ENCODE data around the gene DAPL1. TPM values are rescaled to one million over a fixed set of nuclear protein-coding genes. Genes with fewer than 3 reads are reported as not detected.

The DAPL1 gene
- total and polyA plus RNA-seq, 8 donors, result 2.6 to 47.3 (median 6.1) TPM

DNA sequence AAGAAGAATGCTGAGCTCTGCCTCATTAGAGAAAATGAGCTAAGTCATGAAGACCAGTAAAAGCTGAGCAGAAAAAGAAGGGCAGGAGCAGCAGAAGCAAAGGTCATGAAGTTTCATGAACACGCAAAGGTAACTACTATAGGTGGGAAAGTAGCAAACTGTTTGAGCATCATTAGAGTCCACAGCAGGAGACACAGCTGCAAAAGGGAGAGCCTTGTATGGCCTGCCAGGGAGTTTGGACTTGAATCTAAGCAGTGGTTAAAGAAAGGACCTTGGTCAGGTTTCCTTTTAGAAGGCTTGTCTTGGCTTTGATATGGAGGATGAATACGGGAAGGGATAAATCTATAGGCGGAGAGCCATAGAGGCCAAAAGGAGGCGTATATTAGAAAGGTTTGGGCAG, 34.0 kb downstream of the DAPL1 start:
- 77 to 79% methylated on average over 4 of the region's 4 CpGs for WGBS, 2 donors

GRCh38 chr2:158830201-158830600, 35.1 kb downstream of the DAPL1 start:
- peaks cover 0 to 15% (median 0%) of the 10 kb centered on the region in 3 donors for H3K4me1 ChIP-seq
- no peaks in the 10 kb centered on the region for H3K9me3 ChIP-seq
- no peaks in the 10 kb centered on the region for H3K27me3 ChIP-seq
- DNase-seq, result no peak
- no peak for TF ChIP-seq CTCF (IDR thresholded peaks at IDR 0.05)
- no peaks in the 10 kb centered on the region for H3K36me3 ChIP-seq
- ATAC-seq, result no peak
- no peak for FAIRE-seq
- WGBS, 2 donors, result 82 to 92% methylated on average over 4 of the region's 4 CpGs
- H3K27ac ChIP-seq, result no peak overlapping the region
- no peak overlapping the region for H3K4me3 ChIP-seq
- intact Hi-C loops (cut with DNase I), result no loop called here

More for the DNA sequence above, 34.0 kb downstream of the DAPL1 start:
- FAIRE-seq (no peak), ATAC-seq (peak in 1 of 4 donors; percentile 14), DNase-seq (no peak)
- no peaks in the 10 kb centered on the region for H3K36me3 ChIP-seq
- H3K4me1 ChIP-seq, result peaks cover 0 to 15% (median 0%) of the 10 kb centered on the region in 3 donors
- H3K27ac ChIP-seq, result peak overlapping the region in 3 of 4 donors; percentile 4 to 44 (median 14)
- H3K4me3 ChIP-seq, result no peak overlapping the region
- H3K27me3 ChIP-seq, result no peaks in the 10 kb centered on the region
- no peaks in the 10 kb centered on the region for H3K9me3 ChIP-seq
- intact Hi-C loops (cut with DNase I), result no loop called here
- no peak for TF ChIP-seq CTCF (IDR thresholded peaks at IDR 0.05)

DNA sequence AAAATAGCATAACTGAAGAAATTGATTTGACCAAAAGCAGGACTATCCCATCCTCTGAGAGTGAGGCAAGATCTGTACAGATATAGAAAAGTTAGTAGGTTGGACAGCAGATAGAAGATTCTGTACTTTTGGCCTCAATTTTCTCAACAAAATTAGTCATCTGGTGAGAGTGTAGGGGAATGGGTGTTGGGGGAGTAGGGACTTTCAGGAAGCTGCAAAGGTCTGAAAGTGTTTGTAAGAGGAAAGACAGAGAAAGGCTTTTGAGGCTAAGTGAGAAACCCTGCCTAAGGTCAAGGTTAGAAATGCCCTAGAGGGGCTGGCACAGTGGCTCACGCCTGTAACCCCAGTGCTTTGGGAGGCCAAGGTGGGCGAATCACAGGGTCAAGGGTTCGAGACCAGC, 40.3 kb downstream of the DAPL1 start:
- no peak for TF ChIP-seq CTCF (IDR thresholded peaks at IDR 0.05)
- ATAC-seq, result no peak
- H3K27ac ChIP-seq, result no peak overlapping the region
- WGBS, 2 donors, result 76 to 90% methylated on average over 3 of the region's 3 CpGs
- H3K36me3 ChIP-seq, result no peaks in the 10 kb centered on the region
- H3K4me3 ChIP-seq, result no peak overlapping the region
- no peaks in the 10 kb centered on the region for H3K9me3 ChIP-seq
- no peaks in the 10 kb centered on the region for H3K27me3 ChIP-seq
- intact Hi-C loops (cut with DNase I), result no loop called here
- H3K4me1 ChIP-seq, result no peaks in the 10 kb centered on the region
- DNase-seq, result no peak
- FAIRE-seq, result no peak

DNA sequence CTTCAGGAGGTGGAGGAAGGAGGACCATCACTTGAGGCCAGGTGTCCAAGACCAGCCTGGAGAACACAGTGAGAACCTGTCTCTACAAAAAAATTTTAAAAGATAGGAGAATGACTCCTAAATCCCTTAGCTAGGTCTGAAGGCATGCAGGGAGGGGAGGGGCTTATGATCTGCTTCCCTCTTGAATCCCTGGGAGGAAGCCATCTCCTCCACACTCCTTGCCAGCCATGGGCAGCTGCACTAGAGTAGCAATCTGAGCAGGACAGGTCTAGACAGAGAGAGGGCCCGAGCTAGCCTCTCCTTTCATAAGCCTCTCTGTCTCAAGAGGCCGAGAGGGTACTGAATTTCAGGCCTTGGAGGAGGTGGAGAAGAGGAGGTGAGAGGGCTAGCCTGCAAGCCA, 42.5 kb downstream of the DAPL1 start:
- 69 to 78% methylated on average over 2 of the region's 2 CpGs for WGBS, 2 donors
- Histone ChIP-seq H3K4me1 (peaks cover 0 to 10% (median 4%) of the 10 kb centered on the region in 3 donors), H3K9me3 (no peaks in the 10 kb centered on the region), H3K27me3 (no peaks in the 10 kb centered on the region), H3K36me3 (no peaks in the 10 kb centered on the region), H3K27ac (no peak overlapping the region), H3K4me3 (no peak overlapping the region)
- ATAC-seq, result no peak
- intact Hi-C loops (cut with DNase I), result no loop called here
- no peak for DNase-seq
- FAIRE-seq, result no peak
- TF ChIP-seq CTCF (IDR thresholded peaks at IDR 0.05), result no peak

GRCh38 chr2:158841850-158842249, 46.7 kb downstream of the DAPL1 start:
- no peak overlapping the region for H3K4me3 ChIP-seq
- ATAC-seq, result peak in 2 of 4 donors; percentile 54 to 70
- DNase-seq, result no peak
- H3K4me1 ChIP-seq, result peaks cover 0 to 10% (median 4%) of the 10 kb centered on the region in 3 donors
- TF ChIP-seq CTCF (IDR thresholded peaks at IDR 0.05), result no peak
- H3K36me3 ChIP-seq, result no peaks in the 10 kb centered on the region
- no peak overlapping the region for H3K27ac ChIP-seq
- no peak for FAIRE-seq
- H3K9me3 ChIP-seq, result no peaks in the 10 kb centered on the region
- H3K27me3 ChIP-seq, result no peaks in the 10 kb centered on the region
- intact Hi-C loops (cut with DNase I), result no loop called here

Measured in pancreas (tissue), 10 donors.